Suppressor macrophage treated with lipopolysaccharide for 4 hours (primary cell): ENCODE data around the gene KRTAP24-1.
A peak's percentile ranks its signal among the peaks of the same experiment; 100 is the strongest.

ENCODE experiments used
- DNase-seq: peaks from one replicate; pipeline ENCODE4 v3.0.0-alpha.2; 2020

Gene KRTAP24-1, protein sequence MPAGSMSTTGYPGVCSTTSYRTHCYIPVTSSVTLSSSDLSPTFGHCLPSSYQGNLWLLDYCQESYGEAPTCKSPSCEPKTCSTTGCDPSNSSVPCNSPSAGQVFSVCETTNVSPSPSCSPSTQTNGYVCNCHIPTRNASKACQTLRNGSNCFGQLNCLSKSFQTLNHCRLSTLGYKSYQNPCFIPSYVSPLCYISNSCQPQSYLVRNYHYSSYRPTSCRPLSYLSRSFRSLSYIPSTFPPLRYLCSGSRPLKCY

DNA sequence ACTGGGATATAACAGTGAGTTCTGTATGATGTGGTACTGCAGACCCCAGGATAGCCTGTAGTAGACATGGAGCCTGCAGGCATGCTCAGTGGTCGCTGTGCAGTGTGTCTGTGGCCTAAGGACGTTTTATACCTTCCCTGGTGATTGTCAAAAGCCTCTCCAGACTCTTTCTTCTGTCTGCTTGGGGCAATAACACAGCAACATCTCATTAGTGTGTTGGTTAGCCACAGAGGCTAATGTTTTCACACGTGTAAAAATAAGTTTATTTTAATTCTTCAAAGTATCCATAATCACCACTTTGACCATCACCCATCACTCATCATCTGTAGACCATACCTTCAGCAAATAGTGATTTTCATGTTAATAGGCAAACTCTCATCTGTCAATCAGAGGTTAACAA is at the start of gene KRTAP24-1:
TSS of gene KRTAP24-1 (minus strand) at position 101 of the 400 bp plus-strand sequence. CDS start at position 83, 18 bp downstream.
- DNase-seq = no peak

GRCh38 chr21:30329203-30329875 is 46.6 kb upstream of the KRTAP24-1 start:
- no peak for DNase-seq

DNA sequence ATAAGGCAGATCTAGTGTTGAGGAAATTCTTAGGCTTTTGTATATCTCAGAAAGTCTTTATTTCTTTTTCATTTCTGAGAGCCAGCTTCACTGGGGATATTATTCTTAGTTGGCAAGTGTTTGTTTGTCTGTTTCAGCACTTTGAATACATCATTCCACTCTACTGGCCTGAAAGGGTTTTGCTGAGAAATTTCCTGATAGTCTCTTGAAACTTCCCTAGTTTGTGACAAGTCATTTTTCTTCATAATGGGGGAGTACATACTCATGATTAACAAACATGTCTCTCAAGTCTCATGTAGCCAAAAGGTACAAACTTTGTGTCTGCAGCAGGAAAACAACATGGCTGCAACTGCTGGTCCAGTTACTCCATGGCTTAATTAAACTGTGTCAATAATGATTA is 43.6 kb upstream of the KRTAP24-1 start:
- DNase-seq = no peak

- no peak for DNase-seq
Measured at GRCh38 chr21:30320215-30320614, 37.5 kb upstream of the KRTAP24-1 start, which contains the start of gene KRTAP26-1. Gene KRTAP26-1, minus strand, starts transcription at chr21:30320315. Its CDS starts 280 bp downstream, at chr21:30320035.

- no peak for DNase-seq
Measured at GRCh38 chr21:30315701-30316100, 33.0 kb upstream of the KRTAP24-1 start.

GRCh38 chr21:30306884-30307283 is 24.1 kb upstream of the KRTAP24-1 start:
- DNase-seq = no peak

DNA sequence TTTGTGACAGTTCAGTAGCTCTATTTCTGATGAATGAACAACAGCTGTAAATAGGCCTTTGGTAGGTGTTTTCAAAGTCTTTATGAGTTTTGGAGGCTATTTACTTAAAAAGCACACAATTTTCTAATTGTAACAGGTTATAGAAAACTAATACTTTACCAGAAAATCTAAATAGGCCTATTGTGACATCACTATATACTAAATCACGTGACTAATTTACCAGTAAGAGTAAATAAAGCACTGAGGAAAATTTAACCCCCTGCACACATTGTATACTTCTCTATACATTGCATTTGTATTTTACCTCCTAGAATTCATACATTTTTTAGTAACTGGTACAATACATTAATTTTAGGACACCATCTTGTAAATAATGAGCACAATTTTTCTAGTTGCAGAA is 22.4 kb upstream of the KRTAP24-1 start:
- no peak for DNase-seq

- no peak for DNase-seq
Measured at GRCh38 chr21:30289215-30289614, 6.5 kb upstream of the KRTAP24-1 start, which contains the start of gene KRTAP25-1. Gene KRTAP25-1, minus strand, starts transcription at chr21:30289514. Its CDS starts 24 bp downstream, at chr21:30289490.

- DNase-seq = no peak
Measured at GRCh38 chr21:30271611-30272010, 11.1 kb downstream of the KRTAP24-1 start.

DNA sequence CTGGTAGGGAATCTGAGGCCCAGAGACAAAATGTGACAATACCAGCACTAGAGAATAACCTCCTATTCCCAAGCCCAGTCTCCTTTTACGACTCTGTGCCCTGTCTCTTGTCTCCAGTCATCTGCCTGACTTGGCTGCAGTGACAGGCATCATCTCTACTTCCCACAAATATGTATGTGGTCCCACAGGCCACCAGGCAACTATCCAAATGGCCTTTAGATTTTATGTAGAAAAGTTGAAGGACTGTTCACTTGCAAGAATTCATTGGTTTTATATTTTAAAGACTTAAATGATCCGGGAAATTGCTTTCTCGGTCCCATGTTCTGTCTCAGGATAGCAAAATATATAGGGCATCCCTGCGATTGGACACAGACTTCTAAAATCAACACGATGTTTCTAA is 11.6 kb downstream of the KRTAP24-1 start:
- no peak for DNase-seq

DNA sequence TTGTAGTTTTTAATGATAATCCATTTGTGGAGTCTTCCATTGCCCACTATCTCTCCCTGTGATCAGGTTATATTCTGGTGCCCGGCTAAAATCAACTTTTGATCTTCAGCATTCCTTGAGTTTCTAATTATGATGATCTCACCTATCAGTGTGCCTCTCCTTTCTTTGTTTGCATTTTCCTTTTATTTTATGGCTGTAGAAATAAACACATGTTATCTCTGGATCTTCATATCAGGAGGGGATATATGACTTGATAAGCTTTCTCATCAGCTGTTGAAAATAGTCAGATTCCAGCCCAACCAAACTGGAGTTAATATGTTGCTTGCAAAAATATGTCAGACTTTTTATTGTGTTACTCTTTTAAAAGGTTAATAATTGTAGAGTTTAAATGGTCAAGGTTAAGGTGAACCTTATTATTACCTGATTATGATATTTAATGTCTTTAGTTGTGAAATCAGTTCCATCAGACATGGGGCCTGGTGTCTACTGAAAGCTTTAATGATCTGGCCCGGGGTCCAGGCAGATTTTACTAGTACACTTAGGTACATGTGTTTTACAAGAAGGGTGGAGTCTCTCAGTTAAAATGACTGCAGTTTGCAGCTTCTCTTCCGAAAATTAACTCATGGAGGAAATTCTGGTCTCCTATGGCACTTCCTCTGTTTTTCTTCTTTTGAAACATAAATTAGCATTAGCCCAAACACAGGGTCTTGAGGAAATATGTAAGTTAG is 12.8 kb downstream of the KRTAP24-1 start:
- no peak for DNase-seq

DNA sequence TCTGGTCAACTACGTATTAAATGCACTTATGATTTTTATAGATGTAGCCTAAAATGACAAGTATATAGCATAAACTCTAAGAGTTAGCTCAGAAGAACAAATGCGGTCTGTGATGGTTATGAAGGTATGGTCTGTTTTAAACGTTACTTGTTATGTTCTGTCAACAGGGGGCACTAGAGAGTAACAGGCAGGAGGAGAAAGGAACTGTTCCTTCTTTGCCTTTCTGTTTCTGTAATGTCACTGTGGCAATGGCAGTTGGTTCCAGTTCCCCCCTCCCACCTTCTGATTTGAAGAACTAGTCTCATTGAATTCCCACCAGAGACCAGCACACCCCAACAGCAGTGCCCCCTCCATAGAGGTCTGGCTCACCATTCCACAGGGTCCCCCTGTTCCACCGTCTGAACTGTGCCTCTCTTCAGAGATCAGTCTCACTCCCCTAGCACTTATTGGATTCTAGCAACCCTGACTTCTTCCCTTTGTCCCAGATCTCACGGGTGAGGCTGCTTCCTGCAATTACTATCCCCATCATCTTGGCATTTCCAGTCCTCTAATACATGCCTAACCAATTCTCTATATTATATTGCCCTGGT is 14.0 kb downstream of the KRTAP24-1 start:
- DNase-seq = peak; percentile 12

GRCh38 chr21:30257773-30258172 is 25.0 kb downstream of the KRTAP24-1 start:
- DNase-seq = peak; percentile 3

DNA sequence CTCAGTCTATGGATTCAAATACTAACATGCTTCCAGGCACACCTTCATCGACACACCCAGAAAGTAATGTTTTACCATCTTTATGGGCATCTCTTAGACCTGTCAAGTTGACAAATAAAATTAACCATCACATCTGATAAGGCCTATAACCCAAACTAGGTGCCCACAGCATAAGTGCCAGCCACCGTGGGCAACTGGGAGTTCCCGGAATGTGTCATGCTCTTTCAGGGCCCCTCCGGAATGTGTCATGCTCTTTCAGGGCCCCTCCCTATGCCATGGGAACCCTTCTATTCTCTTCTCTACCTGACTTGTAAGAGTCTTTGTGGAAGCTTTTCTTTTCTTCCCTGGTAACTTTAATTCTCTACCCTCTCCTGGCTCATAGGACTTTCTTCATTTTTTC is 26.6 kb downstream of the KRTAP24-1 start:
- DNase-seq = no peak

DNA sequence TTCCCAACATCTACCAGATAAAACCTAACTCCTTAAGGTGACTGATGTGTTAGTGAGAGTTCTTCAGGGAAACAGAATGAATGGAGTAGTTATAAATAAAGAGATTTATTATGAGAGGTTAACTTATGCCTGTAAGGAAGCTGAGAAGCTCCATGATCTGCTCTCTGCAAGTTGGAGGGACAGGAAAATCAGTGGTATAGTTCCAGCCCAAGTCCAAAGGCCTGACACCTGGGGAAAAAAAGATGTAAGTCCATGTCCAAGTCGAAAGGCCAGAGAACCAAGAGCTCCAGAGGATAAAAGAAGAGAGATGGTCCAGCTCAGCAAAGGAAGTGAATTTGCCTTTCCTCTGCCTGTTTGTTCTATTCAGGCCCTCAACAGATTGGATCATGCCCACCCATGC is 27.1 kb downstream of the KRTAP24-1 start:
- DNase-seq = no peak

DNA sequence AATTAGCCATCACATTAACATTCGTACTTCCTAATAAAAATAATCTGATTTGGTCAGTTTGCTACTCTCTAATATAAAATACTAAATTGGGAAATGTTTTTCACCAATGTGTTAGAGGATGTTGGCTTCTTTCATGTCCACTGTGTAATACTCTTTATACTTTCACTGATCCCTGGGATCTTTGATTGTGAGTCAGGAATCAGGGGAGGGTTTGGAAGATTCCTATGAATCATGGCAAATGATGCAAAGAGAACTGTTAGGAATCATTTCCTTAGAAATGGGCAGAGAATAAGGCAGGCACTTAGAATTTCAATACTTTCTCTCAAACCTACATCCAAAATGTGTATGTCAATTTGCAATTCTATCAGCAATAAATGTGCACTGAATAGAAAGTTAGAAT is 31.0 kb downstream of the KRTAP24-1 start:
- DNase-seq = no peak

DNA sequence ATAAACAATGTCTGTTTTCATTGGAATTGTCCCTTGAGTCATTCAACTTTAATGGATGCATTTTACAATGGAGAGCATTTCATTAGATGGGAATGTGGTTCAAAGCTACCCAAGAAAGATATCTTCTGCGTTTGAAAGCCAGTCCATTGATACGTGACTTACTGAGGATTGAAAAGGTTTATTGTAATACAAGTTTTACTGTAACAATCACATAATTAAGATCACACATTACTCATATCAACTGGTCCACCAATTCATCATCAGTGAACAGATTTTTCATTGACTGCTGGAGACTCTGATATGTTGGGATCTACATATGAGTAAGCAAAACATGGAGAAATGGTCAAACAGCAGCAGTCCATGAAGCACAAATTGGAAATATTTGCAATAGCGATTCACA is 32.8 kb downstream of the KRTAP24-1 start:
- no peak for DNase-seq

DNA sequence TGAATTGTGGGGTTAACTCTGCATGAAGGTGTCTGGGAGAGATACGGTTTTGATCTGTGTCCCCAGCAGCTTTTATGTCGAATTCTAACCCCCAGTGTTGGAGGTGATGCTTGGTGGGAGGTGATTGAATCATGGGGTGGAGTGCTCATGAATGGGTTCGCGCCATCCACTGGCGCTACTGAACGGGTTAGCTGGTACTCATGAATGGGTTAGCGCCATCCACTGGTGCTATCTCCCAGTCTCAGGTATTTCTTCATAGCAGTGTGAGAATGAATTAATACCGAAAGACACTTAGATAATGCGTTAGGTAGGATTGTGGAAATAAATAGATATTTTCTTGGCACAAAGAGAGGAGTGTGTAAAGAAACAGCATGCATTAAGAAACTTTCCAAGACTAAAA is 33.9 kb downstream of the KRTAP24-1 start:
- no peak for DNase-seq

GRCh38 chr21:30245061-30245460 is 37.7 kb downstream of the KRTAP24-1 start:
- no peak for DNase-seq

DNA sequence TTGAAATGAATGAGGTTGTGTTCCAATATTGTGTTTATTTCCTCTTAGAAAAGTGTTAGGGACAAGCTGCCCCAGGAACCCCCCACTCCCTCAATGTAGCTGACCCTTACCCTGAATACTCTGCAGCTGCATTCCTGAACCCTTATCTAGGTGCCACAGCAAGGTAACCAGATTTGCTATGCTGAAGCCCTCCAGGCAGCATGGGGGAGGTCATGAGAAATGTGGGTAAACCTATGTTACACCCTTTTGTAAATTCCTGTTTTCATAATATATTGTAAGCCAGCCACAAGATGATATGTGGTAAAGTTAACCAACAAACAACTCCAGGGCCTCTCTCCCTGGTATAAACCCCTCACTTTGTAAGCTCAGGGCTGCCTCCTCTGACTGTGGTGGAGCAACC is 39.1 kb downstream of the KRTAP24-1 start:
- no peak for DNase-seq

GRCh38 chr21:30240661-30241060 is 42.1 kb downstream of the KRTAP24-1 start:
- DNase-seq = no peak

DNA sequence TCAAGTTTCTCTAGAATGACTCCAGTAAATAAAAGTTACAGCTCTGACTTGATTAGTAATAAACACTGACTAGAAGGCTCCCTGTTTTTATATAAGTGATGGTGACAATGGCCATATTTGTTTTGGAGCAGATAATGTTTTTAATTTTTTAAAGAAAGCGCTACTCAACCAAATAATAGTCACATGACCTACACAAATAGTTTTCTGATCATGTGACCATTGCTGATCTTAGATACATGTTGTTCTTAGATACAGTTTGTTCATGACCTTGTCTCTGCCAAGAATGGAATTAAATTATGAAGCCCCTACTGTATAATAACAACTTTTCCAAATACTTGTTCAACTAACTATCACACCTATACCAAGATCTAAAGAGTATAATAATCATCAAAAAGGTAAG is 44.6 kb downstream of the KRTAP24-1 start:
- DNase-seq = no peak

DNA sequence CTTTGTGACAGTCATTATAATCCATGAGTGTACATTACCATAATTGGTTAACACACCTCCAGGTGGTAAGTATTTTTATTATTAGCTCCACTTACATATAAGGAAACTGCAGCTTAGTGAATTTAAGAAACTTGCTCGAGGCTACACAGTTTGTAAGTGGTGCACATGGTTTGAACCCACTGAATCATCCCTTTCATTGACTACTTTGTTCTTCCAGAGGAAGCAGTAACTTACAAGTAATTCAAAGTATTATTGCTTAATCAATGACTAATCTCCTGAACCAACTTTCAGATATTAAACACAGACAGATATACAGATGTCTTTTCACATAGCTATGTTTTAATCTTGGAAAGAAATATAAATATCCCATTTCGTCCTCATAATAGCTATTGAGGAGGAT is 48.1 kb downstream of the KRTAP24-1 start:
- no peak for DNase-seq
